H54 (cell line): Measurements from ENCODE around the gene CUEDC1.

ENCODE experiments used
- DNase-seq: peaks from one replicate; pipeline ENCODE4 v3.0.0; 2011; ENCODE audit warnings: low spot score, mixed read lengths; ENCODE audit not compliant: insufficient read length
- FAIRE-seq: peaks from 3 replicates; lab custom pipeline; 2011; peaks lifted over from hg19 to GRCh38; lab: Jason Lieb, UNC
- POLR2A ChIP-seq: IDR thresholded peaks from 2 replicates; pipeline ENCODE4 v1.6.1; 2011; ENCODE audit warnings: low read depth, mild to moderate bottlenecking, low read length

The CUEDC1 gene

GRCh38 chr17:57957120-57957850, 2.1 kb upstream of the CUEDC1 start:
- no peak for FAIRE-seq
- no peak for DNase-seq
- TF ChIP-seq POLR2A: no peak

DNA sequence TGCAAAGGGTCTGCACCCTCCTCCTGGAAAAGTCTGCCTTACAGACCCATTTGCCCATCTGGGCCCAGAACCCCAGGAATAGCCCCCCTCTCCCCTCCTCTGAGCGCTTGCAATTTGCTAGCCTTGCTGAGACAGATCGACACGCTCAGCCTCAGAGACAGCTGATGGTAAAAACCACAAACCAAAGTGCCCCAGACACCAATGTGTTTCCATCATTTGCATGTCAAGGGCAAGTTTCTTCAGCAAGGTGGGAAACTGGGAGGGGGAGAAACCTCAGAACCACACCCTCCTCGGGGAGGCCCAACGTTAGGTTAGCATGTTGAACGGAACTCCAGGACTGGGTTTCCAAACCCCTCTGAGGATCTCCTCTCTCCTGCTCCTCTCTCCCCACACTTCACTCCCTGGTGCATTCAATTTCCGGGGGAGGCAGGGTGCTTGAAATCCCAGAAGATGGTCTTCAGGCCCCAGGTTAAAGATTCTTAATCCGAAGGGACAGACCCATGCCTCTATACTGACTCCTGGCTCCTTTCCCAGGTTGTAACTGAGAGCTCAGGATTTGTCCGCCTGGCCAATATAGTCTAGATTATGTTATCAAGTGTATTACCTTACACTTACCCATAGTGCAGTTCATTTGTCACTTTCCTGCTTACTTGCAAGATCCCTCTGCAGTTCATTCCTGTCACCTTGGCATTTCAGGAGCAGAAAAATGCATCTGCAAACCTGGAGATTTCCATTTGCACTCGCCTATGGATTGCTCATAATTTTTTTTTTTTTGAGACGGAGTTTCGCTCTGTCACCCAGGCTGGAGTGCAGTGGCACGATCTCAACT, 1.3 kb upstream of the CUEDC1 start:
- no peak for FAIRE-seq
- no peak for DNase-seq
- TF ChIP-seq POLR2A: no peak

- FAIRE-seq: no peak
- peak; percentile 55 for TF ChIP-seq POLR2A
- peak; percentile 88 for DNase-seq
Observed at GRCh38 chr17:57954397-57955182, 622 bp downstream of the CUEDC1 start.

- no peak for TF ChIP-seq POLR2A
- no peak for DNase-seq
- no peak for FAIRE-seq
Observed at GRCh38 chr17:57953705-57954396, 1.4 kb downstream of the CUEDC1 start.

DNA sequence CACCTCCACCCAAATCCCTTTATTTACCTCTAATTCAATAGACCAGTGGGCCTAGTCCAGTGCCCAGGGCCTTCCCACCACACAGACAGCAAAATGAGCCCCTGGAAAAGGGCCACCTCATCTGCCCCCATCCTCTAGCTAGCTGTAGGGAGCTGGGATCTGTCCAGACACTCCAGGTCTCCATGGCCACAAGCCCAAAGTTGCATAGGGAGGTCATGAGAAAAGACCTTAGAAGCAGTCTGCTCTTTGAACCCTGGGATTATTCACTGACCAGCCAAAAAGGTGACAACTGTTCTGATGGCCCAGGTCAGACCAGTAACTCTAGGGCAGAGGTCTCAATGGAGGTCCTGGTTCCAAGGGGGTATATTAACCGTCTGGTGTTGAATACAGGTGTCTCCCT, 2.0 kb downstream of the CUEDC1 start:
- FAIRE-seq (no peak), DNase-seq (no peak)
- TF ChIP-seq POLR2A: no peak

GRCh38 chr17:57949649-57950048, 5.6 kb downstream of the CUEDC1 start:
- FAIRE-seq (no peak), DNase-seq (no peak)
- TF ChIP-seq POLR2A: no peak

DNA sequence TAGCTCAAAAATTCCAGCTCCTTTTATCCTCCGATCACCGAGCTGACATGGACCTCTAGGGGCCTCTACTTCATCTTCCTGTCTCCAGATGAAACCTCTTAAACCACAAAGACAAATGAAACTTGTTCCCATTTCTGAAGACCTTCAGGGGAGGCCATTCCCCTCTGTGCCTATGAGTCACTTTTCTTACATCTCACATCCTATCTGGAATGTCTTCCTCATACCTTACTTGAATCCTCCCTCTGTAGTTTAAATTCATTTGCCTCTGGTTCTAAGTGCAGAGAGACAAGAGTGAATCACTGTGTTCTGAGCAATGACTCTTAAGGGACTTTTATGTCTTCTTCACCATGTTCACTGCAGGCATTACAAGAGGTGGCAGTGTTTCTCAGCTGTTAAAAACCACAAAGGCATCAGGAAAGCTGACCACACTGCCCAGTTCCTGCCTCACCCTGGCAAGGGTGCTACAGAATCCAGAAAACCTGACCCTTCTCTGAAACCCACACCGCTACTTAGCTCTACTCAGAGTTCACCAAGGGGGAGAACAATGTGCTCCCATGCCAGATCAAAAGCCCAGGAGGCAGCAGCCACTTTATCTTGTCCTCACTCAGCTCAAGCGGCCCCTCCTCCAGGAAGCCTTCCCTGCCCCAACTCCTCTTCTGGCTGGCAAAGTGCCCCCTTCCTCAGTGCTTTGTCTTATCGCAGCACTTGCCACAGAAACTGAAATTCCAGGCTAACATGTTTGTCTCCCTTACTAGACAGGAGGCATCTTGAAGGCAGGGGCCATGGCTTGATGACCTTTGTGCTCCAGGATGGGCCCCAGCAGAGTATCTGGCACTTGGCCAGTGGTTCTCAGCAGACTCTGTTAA, 6.4 kb downstream of the CUEDC1 start:
- peak; percentile 97 for DNase-seq
- no peak for TF ChIP-seq POLR2A
- peak; percentile 87 for FAIRE-seq

DNA sequence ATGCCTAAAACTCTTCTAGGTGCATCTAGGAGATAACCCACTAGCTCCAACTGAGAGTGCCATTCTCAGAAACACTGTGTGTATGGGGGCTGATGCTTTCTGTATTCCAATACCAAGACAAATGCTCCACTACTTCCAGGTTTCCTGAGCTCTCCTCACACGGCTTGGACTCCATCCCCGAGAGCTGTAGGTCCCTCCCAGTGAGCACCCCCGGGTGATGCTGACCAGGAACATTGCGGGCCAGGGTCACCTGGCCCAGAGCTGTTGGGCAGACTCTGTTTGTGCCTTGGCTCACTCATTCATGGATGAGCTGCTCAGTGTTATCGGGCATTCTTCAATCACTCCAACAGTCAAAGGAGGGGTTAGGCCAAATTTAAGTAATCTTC, 7.0 kb downstream of the CUEDC1 start:
- no peak for TF ChIP-seq POLR2A
- FAIRE-seq (no peak), DNase-seq (no peak)

DNA sequence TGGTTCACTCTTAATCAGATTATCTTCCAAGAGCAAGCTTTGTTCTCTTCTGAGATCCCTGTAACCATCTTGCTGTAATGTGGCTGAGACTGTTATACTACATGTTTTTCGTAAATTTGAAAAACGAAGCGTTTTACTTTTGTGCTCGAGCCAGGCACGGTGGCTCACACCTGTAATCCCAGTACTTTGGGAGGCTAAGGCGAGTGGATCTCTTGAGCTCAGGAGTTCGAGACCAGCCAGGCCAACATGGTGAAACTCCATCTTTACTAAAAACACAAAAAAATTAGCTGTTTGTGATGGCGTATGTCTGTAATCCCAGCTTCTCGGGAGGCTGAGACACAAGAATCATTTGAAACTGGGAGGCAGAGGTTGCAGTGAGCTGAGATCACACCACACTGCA, 7.8 kb downstream of the CUEDC1 start:
- no peak for DNase-seq
- no peak for TF ChIP-seq POLR2A
- FAIRE-seq: no peak

- DNase-seq (peak; percentile 58), FAIRE-seq (no peak)
- no peak for TF ChIP-seq POLR2A
Observed at GRCh38 chr17:57946798-57947358, 8.3 kb downstream of the CUEDC1 start.

DNA sequence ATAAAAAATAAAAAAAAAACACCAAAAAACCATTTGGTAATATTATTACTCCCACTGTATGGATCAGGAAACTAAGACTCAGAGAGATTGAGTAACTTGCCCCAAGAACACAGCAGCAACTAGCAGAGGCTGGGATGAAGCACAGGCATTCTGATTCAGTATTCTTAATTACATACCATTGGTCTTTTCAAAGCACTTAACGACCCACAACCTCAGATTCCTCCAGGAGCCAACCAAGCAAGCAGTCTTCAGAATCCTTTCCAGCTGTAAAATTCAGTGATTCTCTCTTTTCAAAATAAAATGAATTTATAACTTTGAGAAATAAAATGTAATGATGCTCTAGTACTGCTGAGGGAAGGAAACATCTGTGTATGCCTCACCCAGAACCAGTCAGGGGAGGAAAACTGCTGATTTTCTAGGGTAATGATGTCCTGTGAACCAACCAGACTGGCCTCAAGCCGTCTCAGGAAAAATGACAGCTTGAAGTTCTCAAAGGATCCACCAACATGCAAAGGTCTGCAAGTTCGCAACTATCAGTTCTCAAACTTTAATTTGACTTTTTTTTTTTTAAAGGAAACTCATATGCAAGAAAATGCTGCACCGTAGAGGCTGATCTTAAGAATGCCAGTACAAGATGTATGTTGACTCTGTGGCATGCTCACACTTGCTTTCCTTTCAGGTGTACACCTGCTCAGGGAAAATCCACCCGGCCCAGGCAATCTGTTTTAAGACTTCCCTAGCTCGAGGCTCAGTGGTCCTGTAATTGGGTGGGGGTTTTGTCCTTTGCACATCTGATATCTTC, 9.0 kb downstream of the CUEDC1 start:
- no peak for TF ChIP-seq POLR2A
- FAIRE-seq: no peak
- no peak for DNase-seq
